NCI-H2196 treated with DMSO at 0.1 percent for 48 hours (cell line): Measurements from ENCODE around the gene LMX1B.

Experiments
- DNase-seq: peaks from one replicate; lab custom pipeline; 2025; ENCODE audit not compliant: unreplicated experiment; lab: John Stamatoyannopoulos, UW

The LMX1B gene

DNA sequence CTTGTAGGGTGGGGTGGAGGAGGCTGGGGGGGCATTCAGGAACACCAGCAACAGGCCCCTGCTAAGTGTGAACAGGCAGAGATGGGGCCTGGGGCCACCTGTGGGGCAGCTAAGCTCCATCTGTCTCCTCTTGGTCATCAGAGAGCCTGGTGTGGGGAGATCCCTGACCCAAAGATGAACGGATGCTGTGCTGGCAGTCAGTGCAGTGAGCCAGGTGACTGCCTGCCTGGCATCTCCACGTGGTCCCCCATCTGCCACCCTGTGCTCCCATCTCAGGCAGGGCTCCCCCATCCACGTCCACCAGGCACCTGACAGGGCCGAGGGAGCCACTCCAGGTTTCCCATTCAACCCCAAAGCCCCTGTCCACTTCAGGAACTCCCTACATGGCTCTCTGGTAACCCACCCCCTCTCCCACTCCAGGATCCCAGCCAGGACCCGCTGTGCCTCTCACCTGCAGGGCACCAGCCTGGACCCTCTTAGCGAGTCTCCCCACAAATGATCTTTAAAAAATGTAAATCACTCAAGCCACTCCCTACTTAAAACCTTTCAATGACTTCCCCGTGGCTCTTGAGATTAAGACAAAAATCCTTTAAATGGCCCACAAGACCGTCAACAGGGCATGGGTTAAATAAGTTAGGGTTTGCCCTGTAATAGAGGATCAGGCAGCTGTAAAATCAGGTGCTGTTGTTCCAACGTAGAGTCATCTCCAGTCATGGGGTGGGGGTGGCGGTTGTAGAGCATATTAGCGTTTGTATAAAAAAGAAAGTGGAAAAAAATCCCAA, 60.8 kb downstream of the LMX1B start:
- DNase-seq: no peak

GRCh38 chr9:126675147-126675467, 61.4 kb downstream of the LMX1B start:
- DNase-seq: no peak

- DNase-seq: no peak
Observed at GRCh38 chr9:126676102-126676684, 62.5 kb downstream of the LMX1B start.

DNA sequence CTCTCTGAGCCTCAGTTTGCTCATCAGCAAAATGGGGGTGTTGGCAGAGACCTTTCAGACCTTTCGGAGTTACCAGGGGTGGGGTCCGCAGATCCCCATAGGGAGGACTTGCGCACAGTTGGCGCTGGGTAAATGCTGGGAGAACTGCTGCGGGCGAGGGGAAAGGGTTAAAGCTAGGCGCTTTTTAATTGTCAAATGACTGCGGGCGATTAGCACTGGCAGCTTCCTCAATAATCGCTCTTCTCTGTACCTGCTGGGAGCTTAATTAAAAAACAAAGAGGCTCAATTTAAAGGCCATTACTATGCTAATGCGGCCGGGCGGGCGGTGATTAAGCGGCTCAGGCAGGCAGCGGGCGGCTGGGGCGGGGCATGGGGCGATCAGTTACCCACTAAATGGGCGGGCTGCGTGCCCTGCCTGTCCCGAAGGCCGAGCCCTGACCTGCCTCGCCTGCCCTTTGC, 63.0 kb downstream of the LMX1B start:
- no peak for DNase-seq

- DNase-seq: no peak
Observed at GRCh38 chr9:126677188-126678084, 63.7 kb downstream of the LMX1B start.

DNA sequence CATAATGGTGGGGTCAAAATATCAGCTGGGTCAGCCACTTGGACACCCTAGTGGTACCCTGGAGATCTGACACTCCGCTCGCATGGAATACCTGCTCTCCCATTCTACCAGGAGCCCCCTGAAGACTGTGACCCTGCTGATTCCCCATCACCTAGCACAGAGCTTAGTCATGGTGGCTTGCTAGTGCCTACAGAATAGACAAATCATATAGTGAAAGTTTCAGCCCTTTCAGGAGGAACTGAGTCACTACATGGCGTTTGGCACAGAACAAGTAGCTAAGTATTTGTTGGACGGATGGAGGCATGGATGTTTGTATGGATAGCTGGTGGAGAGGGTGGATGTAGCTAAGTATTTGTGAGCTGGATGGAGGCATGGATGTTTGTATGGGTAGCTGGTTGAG, 65.3 kb downstream of the LMX1B start:
- no peak for DNase-seq

GRCh38 chr9:126681336-126681735, 67.6 kb downstream of the LMX1B start:
- no peak for DNase-seq

- DNase-seq: no peak
Observed at GRCh38 chr9:126682113-126682810, 68.5 kb downstream of the LMX1B start.

DNA sequence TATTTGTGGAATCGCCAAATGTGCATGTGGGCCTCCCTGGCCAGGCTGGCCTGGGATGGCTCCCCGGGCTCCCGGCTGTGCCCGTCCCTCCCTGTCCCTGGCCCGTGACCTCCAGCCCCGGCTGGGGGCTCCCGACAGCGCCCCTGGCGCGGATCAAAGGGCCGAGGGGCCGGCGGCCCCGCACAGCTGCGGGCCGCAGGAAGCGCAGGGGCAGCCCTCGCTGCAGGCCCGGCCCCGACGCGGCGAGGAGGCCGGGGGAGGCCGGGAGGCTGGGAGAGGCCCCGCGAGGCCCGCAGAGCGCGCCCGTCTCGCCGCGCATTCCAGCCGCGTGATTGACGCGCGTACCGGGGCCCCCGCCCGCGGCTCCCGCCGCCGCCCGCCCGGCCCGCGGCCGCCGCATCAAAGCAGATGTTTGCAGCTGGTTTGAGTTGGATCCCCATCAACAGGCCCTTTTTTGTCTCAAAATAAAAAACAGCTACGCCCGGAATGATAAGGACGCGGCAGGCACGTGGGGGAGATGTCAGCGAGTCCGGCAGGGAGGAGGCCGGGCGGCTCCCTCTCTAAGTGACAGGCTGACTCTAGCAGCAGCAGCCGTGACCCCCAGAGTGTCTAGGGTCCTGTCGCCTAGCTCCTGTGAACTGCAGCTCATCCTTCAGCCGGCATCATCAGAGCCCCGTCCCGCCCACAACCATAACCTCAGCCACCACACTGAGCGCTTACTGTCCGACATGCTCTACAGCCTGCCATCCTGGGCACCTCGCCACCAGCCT, 69.4 kb downstream of the LMX1B start:
- no peak for DNase-seq

GRCh38 chr9:126683698-126684044, 69.9 kb downstream of the LMX1B start:
- DNase-seq: no peak

- no peak for DNase-seq
Observed at GRCh38 chr9:126684345-126684744, 70.6 kb downstream of the LMX1B start.

DNA sequence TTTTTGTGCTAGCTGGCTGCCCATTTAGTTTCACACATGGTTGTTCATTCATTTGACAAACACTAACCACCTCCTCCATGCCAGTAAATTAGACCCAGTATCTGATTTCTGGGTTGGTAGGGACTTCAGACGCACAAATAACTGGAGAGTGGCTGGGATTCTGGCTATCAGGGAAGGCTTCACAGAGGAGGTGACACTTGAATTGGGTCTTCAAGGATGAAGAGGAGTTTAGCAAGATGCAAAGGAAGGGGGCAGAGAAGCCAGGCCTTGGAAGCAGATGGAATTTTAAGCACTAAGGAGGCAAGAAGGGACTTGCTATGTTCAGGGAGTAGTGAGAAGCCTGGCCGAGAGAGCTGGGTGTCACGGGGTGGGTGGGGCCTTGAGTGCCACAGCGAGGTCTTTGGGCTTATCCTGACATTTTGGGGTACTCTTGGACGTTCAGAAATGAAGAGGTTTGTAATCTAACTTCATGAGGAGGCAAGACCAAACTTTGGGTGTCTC, 71.3 kb downstream of the LMX1B start:
- no peak for DNase-seq

DNA sequence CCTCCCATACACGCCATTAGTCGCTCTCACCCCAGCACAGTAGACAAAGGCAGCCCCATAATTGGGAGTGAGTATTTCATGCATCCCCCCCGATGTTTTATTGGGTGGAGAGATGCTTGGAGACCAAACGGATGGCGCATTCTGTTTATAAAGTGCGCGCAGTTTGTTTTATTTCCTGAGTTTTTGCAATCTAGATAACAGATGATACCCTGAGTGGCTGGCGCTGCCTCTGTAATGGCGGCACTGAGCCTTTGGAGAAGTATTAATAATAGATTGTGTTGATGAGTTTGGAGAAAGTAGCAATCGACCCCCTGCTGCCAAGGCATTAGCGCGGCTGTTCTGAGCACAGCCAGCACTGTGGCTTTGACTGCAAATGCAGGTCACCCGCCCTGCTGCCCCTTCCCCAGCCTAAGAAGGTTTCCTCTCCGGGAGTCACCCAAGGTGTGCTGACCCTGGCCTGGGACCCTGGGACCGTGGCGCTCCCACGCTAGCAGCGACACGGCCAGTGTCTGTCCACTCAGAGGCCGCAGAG, 74.3 kb downstream of the LMX1B start:
- no peak for DNase-seq

GRCh38 chr9:126688617-126689016, 74.9 kb downstream of the LMX1B start:
- no peak for DNase-seq

DNA sequence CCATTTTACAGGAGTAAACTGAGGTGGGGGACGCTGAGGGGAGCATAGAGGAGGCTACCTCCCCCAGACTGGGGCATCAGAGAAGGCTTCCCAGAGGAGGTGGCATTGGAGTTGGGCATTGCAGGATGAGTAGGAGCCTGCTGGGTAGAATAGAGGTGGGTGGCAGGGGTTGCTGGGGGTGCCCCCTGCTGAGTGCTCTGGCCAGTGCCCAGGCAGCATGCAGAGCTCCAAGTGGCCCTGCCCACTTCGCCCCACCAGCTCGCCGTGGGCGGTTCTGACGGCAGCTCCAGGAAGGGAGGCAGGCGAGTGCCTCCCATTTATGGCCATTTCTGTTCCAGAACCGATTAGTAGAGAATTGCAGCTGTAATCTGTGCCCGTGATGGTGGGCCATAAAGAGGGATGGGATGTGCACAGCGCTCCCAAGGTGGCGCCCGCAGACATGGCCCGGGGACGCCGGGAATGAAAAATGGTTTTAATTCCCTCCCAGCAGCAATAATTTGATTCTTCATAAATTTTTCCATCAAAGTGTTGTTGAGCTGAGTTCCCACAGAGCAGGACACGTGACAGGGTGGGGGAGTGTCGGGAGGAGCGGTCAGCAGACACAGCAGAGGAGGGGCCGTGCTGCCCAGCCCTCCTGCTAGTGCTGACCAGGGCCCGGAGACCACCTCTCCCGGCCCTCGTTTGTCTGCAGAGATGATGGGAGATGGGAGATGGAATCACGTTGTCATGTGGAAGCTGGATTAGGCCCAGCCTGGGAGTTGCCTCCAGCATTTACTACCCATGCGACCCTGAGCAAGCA, 75.5 kb downstream of the LMX1B start:
- DNase-seq: no peak

- DNase-seq: no peak
Observed at GRCh38 chr9:126690431-126691051, 76.8 kb downstream of the LMX1B start.

- DNase-seq: no peak
Observed at GRCh38 chr9:126692041-126692758, 78.5 kb downstream of the LMX1B start.

GRCh38 chr9:126692759-126693427, 79.2 kb downstream of the LMX1B start:
- DNase-seq: no peak
